HG03521 (cell line): Measurements from ENCODE around the gene FBXL19.

Experiments used
- ATAC-seq: cut with Tn5 transposase; IDR thresholded peaks from one replicate; pipeline ENCODE4 v1.9.1; 2021; ENCODE audit warnings: mild to moderate bottlenecking, moderate library complexity; ENCODE audit not compliant: unreplicated experiment

The FBXL19 gene

GRCh38 chr16:30942426-30942806, 19.0 kb downstream of the FBXL19 start:
- ATAC-seq, result no peak

GRCh38 chr16:30944352-30944751, 21.0 kb downstream of the FBXL19 start:
- no peak for ATAC-seq

- ATAC-seq, result no peak
Observed at GRCh38 chr16:30946671-30947540, 23.5 kb downstream of the FBXL19 start.

- ATAC-seq, result no peak
Observed at GRCh38 chr16:30947541-30947858, 24.1 kb downstream of the FBXL19 start.

GRCh38 chr16:30947859-30948666, 24.7 kb downstream of the FBXL19 start:
- no peak for ATAC-seq

GRCh38 chr16:30948667-30949649, 25.6 kb downstream of the FBXL19 start, which contains the start of gene ORAI3:
Gene ORAI3 (plus strand): TSS chr16:30949068. CDS start chr16:30949290, 222 bp downstream.
- peak; percentile 59 for ATAC-seq

GRCh38 chr16:30949650-30950515, 26.5 kb downstream of the FBXL19 start:
- no peak for ATAC-seq

GRCh38 chr16:30950516-30951065, 27.2 kb downstream of the FBXL19 start:
- no peak for ATAC-seq

GRCh38 chr16:30951193-30951592, 27.8 kb downstream of the FBXL19 start:
- no peak for ATAC-seq

- ATAC-seq, result no peak
Observed at GRCh38 chr16:30951750-30952149, 28.4 kb downstream of the FBXL19 start.

GRCh38 chr16:30953111-30953510, 29.7 kb downstream of the FBXL19 start:
- ATAC-seq, result no peak

- no peak for ATAC-seq
Observed at GRCh38 chr16:30953511-30954124, 30.2 kb downstream of the FBXL19 start.

GRCh38 chr16:30954993-30955392, 31.6 kb downstream of the FBXL19 start:
- no peak for ATAC-seq

GRCh38 chr16:30956601-30957455, 33.5 kb downstream of the FBXL19 start:
- peak; percentile 31 for ATAC-seq

- ATAC-seq, result peak; percentile 68
Observed at GRCh38 chr16:30957456-30958174, 34.2 kb downstream of the FBXL19 start, which contains the start of gene SETD1A. Gene SETD1A (plus strand): TSS chr16:30957754. CDS start chr16:30958732, 978 bp downstream.

GRCh38 chr16:30958175-30959079, 35.1 kb downstream of the FBXL19 start:
- peak; percentile 33 for ATAC-seq
